Lower lobe of right lung (tissue), 2 donors: Measurements from ENCODE around the gene ANKRD42. TPM values are rescaled to one million over a fixed set of nuclear protein-coding genes. Genes with fewer than 3 reads are reported as not detected.
A peak's percentile ranks its signal among the peaks of the same experiment; 100 is the strongest.

ENCODE experiments used
- ATAC-seq, 2 donors: fragments of 200-7000 bp; cut with Tn5 transposase; one replicate each; pipeline ENCODE4 v1.9.1; 2020 to 2022; ENCODE audit warnings: mild to moderate bottlenecking in 2 of 2, moderate library complexity in 2 of 2
- DNase-seq: peaks from one replicate; pipeline ENCODE4 v3.0.0-alpha.2; 2020
- H3K27ac ChIP-seq: fragments of 200-600 bp; one replicate; pipeline ENCODE4 v1.8.0; 2022
- H3K27me3 ChIP-seq: fragments of 200-600 bp; one replicate; pipeline ENCODE4 v1.8.0; 2022; ENCODE audit warnings: low read depth
- H3K36me3 ChIP-seq: fragments of 200-600 bp; one replicate; pipeline ENCODE4 v1.8.0; 2022; ENCODE audit warnings: mild to moderate bottlenecking
- H3K4me1 ChIP-seq: fragments of 200-600 bp; one replicate; pipeline ENCODE4 v1.8.0; 2022
- H3K4me3 ChIP-seq: fragments of 200-600 bp; one replicate; pipeline ENCODE4 v1.8.0; 2022; ENCODE audit warnings: mild to moderate bottlenecking
- H3K9me3 ChIP-seq: fragments of 200-600 bp; one replicate; pipeline ENCODE4 v1.8.0; 2022
- intact Hi-C: fragments of 100-400 bp; cut with DNase I; formaldehyde crosslinking; loops from one replicate; pipeline ENCODE4 v1.11.0; 2022
- total RNA-seq: library from RNA; stranded (reverse); fragmentation: NEBNext Ultra II Directional; extraction: Animal tissue kit (Norgen Biotek cat#: 25700); gene quantifications from one replicate; pipeline ENCODE4 v1.2.1, GENCODE V29; 2021
- TF ChIP-seq, protein P1 (sequence below): fragments of 200-600 bp; IDR thresholded peaks from one replicate; pipeline ENCODE4 v1.8.0; 2022; ENCODE audit warnings: antibody characterized with exemption, mild to moderate bottlenecking
- donor health status: DM: no; HTN: yes; CAD: no; lungs with severe emphysema.

The ANKRD42 gene
- total RNA-seq, 1 donor from 2014 or later = 15.9 TPM

DNA sequence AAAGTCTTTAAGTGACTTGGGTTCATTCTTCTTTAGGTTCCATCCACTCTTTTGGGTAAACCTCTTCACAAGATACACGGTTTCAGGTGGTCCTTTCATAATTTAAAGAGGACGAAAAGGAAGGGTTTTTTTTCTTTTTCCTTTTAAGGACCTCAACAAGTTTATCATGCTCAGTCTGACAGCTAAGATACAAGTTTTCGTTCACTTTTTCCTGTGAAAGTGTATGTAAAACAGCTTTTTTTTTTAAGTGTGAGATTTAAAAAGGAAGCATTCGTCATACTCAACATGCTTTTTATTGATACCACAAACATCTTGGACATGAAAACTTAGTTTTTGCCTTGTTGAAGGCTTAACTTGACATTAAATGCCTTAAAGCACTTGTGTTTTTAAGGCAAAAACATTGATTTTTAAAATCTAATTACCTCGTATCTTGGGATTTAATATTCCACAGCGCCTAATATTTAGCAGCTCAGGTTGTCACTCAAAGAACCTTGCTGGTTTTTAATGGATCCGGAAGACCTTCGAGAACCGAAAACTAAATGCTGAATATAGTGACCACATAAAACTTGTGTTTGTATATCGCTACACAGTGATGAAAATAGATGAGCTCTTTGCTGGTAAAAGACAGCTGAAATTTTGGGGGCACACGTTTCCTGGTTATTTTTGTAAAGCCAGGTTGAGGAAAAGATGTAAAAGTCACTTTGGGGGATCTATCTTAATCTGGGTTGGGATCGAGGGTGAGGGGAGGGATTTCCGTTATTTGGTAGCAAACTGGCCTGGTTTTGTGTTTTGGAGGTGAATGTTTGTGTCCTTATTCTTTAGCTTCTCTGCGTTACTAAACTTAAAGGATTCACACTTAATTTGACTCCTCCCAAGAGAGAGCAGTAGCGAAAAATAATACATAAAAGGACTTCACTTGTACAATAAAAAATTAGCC is 34.3 kb upstream of the ANKRD42 start:
- H3K27me3 ChIP-seq = no peaks in the 10 kb centered on the region
- peak overlapping the region; percentile 74 for H3K4me3 ChIP-seq
- ATAC-seq = no peak
- TF ChIP-seq, protein P1, sequence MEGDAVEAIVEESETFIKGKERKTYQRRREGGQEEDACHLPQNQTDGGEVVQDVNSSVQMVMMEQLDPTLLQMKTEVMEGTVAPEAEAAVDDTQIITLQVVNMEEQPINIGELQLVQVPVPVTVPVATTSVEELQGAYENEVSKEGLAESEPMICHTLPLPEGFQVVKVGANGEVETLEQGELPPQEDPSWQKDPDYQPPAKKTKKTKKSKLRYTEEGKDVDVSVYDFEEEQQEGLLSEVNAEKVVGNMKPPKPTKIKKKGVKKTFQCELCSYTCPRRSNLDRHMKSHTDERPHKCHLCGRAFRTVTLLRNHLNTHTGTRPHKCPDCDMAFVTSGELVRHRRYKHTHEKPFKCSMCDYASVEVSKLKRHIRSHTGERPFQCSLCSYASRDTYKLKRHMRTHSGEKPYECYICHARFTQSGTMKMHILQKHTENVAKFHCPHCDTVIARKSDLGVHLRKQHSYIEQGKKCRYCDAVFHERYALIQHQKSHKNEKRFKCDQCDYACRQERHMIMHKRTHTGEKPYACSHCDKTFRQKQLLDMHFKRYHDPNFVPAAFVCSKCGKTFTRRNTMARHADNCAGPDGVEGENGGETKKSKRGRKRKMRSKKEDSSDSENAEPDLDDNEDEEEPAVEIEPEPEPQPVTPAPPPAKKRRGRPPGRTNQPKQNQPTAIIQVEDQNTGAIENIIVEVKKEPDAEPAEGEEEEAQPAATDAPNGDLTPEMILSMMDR = no peak
- H3K27ac ChIP-seq = peak overlapping the region; percentile 28
- no peaks in the 10 kb centered on the region for H3K9me3 ChIP-seq
- DNase-seq = no peak
- intact Hi-C loops = no loop called here
- peaks cover 41% of the 10 kb centered on the region for H3K4me1 ChIP-seq
- peaks cover 14% of the 10 kb centered on the region for H3K36me3 ChIP-seq

- Histone ChIP-seq H3K9me3 (no peaks in the 10 kb centered on the region), H3K36me3 (peaks cover 23% of the 10 kb centered on the region), H3K27me3 (no peaks in the 10 kb centered on the region), H3K27ac (peak overlapping the region; percentile 28), H3K4me1 (peaks cover 41% of the 10 kb centered on the region), H3K4me3 (peak overlapping the region; percentile 74)
- TF ChIP-seq, protein P1 = no peak
- intact Hi-C loops = no loop called here
- DNase-seq (no peak), ATAC-seq (no peak)
Measured at GRCh38 chr11:83159902-83160865, 33.3 kb upstream of the ANKRD42 start.

DNA sequence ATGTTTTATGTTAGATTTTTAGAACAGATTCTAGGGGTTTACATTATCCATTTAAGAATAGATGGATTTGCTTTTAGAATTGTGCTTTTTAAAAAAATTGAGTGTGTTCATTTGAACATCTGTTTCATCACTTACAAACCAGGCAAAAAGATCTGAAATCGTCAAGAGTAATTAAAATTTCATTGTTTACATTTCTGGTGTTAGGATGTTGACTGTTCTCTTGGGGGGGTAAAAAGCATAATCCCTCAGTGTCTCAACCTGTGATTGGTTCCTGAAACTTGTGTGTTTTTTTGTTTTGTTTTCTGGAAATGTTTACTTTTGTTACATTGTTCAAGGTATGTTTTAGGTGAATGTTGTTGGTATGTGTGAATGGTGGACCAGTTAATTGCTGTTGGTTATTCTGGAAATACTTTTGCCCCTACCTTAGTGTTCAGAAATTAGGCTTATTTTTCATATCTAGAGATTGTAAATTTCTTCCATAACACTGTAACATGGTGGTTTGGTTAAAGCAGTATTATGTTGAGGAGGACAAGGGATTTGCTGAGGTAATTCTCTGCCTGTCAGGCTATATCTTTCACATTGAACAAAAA is 31.8 kb upstream of the ANKRD42 start:
- H3K27ac ChIP-seq = no peak overlapping the region
- no peak for DNase-seq
- intact Hi-C loops = no loop called here
- peaks cover 39% of the 10 kb centered on the region for H3K36me3 ChIP-seq
- no peaks in the 10 kb centered on the region for H3K27me3 ChIP-seq
- peaks cover 41% of the 10 kb centered on the region for H3K4me1 ChIP-seq
- H3K9me3 ChIP-seq = no peaks in the 10 kb centered on the region
- no peak for ATAC-seq
- TF ChIP-seq, protein P1 = no peak
- peak overlapping the region; percentile 2 for H3K4me3 ChIP-seq

GRCh38 chr11:83162377-83162776 is 31.1 kb upstream of the ANKRD42 start:
- peak in 1 of 2 donors; percentile 33 for ATAC-seq
- no peaks in the 10 kb centered on the region for H3K27me3 ChIP-seq
- DNase-seq = no peak
- H3K9me3 ChIP-seq = no peaks in the 10 kb centered on the region
- H3K4me1 ChIP-seq = peaks cover 41% of the 10 kb centered on the region
- peak overlapping the region; percentile 2 for H3K4me3 ChIP-seq
- TF ChIP-seq, protein P1 = no peak
- H3K27ac ChIP-seq = no peak overlapping the region
- H3K36me3 ChIP-seq = peaks cover 45% of the 10 kb centered on the region
- intact Hi-C loops = no loop called here

GRCh38 chr11:83166193-83166866 is 27.2 kb upstream of the ANKRD42 start:
- intact Hi-C loops = no loop called here
- Histone ChIP-seq H3K4me3 (no peak overlapping the region), H3K4me1 (peaks cover 44% of the 10 kb centered on the region), H3K27ac (no peak overlapping the region), H3K27me3 (no peaks in the 10 kb centered on the region), H3K36me3 (peaks cover 79% of the 10 kb centered on the region), H3K9me3 (no peaks in the 10 kb centered on the region)
- ATAC-seq (no peak), DNase-seq (no peak)
- TF ChIP-seq, protein P1 = no peak
